Measurements from ENCODE around the gene KCNG2.

Gene KCNG2

DNA sequence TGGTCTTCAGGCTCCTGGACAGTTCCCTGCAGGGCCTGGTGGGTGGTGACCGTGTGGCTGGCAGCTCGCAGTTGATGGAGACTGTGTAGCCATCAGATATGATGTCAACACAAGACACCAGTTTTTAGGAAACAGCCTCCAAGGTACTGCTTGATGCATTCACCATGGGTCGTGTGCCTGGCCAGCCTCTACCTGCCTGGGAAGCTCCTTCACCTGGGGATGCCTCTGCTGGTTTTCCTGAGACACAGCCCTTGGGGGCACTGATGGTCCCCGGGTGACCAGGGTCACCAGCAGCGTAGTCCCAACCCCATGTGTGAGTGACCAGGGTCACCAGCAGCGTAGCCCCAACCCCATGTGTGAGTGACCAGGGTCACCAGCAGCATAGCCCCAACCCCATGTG lies 33.6 kb upstream of the KCNG2 start (continued):
- TF ChIP-seq ZNF626 (tag by site-specific recombination; IDR thresholded peaks at IDR 0.05), result no peak
- TF ChIP-seq, protein P1, sequence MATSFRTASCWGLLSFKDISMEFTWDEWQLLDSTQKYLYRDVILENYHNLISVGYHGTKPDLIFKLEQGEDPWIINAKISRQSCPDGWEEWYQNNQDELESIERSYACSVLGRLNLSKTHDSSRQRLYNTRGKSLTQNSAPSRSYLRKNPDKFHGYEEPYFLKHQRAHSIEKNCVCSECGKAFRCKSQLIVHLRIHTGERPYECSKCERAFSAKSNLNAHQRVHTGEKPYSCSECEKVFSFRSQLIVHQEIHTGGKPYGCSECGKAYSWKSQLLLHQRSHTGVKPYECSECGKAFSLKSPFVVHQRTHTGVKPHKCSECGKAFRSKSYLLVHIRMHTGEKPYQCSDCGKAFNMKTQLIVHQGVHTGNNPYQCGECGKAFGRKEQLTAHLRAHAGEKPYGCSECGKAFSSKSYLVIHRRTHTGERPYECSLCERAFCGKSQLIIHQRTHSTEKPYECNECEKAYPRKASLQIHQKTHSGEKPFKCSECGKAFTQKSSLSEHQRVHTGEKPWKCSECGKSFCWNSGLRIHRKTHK (tag by site-specific recombination; IDR thresholded peaks at IDR 0.05), result no peak
- TF ChIP-seq, protein P2, sequence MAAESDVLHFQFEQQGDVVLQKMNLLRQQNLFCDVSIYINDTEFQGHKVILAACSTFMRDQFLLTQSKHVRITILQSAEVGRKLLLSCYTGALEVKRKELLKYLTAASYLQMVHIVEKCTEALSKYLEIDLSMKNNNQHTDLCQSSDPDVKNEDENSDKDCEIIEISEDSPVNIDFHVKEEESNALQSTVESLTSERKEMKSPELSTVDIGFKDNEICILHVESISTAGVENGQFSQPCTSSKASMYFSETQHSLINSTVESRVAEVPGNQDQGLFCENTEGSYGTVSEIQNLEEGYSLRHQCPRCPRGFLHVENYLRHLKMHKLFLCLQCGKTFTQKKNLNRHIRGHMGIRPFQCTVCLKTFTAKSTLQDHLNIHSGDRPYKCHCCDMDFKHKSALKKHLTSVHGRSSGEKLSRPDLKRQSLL (tag by site-specific recombination; IDR thresholded peaks at IDR 0.05), result no peak
- TF ChIP-seq ZBTB48 (tag by site-specific recombination; IDR thresholded peaks at IDR 0.05), result no peak

DNA sequence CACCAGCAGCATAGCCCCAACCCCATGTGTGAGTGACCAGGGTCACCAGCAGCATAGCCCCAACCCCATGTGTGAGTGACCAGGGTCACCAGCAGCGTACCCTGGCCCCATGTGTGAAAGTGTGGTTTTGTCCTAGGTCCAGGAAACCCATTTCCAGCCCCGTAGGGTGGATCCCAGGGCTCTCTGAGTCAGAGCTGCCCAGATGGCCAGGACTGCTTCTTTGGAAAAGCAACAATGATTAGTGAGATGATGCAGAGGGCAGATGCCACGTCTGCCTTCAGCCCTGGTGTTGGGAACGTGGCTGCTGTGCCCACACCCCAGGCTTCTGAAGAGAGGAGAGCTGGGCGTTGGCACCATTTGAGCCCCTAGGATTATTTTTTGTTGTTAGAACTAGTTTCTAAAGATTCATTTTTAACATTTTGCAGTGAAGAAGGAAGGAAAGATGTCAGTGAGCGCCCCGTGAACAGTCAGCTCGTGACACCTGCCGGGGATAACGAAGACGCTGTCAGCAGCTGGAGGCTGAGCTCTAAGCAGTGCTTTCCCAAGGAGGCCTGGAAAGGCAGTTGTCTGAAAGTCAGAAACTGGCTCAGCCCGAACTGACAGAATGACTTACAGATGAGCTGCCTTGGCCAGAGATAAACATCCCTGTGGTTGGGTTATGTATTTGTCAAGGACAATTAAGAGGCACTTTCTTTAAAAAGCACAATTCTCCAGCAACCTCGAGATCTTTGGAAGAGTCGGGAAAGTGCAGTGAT lies 32.1 kb upstream of the KCNG2 start:
- H3K4me3 ChIP-seq (ENCODE audit: low read depth, low read length), result no peak overlapping the region
- H3K9me3 ChIP-seq (ENCODE audit: control insufficient read depth, insufficient read depth, low read depth, low read length), result no peaks in the 10 kb centered on the region; the same call in 1 of the 2 replicates
- CTCF ChIA-PET, result no interaction called here
- POLR2A ChIA-PET, result no interaction called here
- H3K4me1 ChIP-seq (ENCODE audit: control insufficient read depth, insufficient read depth, low read length), result no peaks in the 10 kb centered on the region
- no peak overlapping the region for H3K27ac ChIP-seq (ENCODE audit: extremely low read depth, low read depth, low read length)
- TF ChIP-seq, protein P3, sequence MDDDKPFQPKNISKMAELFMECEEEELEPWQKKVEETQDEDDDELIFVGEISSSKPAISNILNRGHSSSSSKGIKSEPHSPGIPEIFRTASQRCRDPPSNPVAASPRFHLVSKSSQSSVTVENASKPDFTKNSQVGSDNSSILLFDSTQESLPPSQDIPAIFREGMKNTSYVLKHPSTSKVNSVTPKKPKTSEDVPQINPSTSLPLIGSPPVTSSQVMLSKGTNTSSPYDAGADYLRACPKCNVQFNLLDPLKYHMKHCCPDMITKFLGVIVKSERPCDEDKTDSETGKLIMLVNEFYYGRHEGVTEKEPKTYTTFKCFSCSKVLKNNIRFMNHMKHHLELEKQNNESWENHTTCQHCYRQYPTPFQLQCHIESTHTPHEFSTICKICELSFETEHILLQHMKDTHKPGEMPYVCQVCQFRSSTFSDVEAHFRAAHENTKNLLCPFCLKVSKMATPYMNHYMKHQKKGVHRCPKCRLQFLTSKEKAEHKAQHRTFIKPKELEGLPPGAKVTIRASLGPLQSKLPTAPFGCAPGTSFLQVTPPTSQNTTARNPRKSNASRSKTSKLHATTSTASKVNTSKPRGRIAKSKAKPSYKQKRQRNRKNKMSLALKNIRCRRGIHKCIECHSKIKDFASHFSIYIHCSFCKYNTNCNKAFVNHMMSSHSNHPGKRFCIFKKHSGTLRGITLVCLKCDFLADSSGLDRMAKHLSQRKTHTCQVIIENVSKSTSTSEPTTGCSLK (tag by site-specific recombination; IDR thresholded peaks at IDR 0.05), result no peak
- no peak for TF ChIP-seq GLI2 (tag by site-specific recombination; IDR thresholded peaks at IDR 0.05; ENCODE audit: borderline replicate concordance, low read depth)
- no peak for TF ChIP-seq ZNF184 (tag by site-specific recombination; IDR thresholded peaks at IDR 0.05)
- no peak for TF ChIP-seq ZNF138 (tag by site-specific recombination; IDR thresholded peaks at IDR 0.05; ENCODE audit: borderline replicate concordance)
- no peak for TF ChIP-seq SP7 (tag by site-specific recombination; IDR thresholded peaks at IDR 0.05)
- no peak for TF ChIP-seq ZNF768 (tag by site-specific recombination; IDR thresholded peaks at IDR 0.05)
- TF ChIP-seq ZNF664 (tag by site-specific recombination; IDR thresholded peaks at IDR 0.05), result no peak
- TF ChIP-seq, protein P4, sequence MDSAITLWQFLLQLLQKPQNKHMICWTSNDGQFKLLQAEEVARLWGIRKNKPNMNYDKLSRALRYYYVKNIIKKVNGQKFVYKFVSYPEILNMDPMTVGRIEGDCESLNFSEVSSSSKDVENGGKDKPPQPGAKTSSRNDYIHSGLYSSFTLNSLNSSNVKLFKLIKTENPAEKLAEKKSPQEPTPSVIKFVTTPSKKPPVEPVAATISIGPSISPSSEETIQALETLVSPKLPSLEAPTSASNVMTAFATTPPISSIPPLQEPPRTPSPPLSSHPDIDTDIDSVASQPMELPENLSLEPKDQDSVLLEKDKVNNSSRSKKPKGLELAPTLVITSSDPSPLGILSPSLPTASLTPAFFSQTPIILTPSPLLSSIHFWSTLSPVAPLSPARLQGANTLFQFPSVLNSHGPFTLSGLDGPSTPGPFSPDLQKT (IDR thresholded peaks at IDR 0.05; ENCODE audit: borderline replicate concordance, low read depth, low read length), result no peak
- no peak for TF ChIP-seq ZNF521 (tag by site-specific recombination; IDR thresholded peaks at IDR 0.05)
- no peak for TF ChIP-seq ZNF221 (tag by site-specific recombination; IDR thresholded peaks at IDR 0.05; ENCODE audit: borderline replicate concordance)
- no peak for TF ChIP-seq ZNF585B (tag by site-specific recombination; IDR thresholded peaks at IDR 0.05)
- TF ChIP-seq SCRT1 (tag by site-specific recombination; IDR thresholded peaks at IDR 0.05; ENCODE audit: borderline replicate concordance), result no peak
- TF ChIP-seq, protein P5, sequence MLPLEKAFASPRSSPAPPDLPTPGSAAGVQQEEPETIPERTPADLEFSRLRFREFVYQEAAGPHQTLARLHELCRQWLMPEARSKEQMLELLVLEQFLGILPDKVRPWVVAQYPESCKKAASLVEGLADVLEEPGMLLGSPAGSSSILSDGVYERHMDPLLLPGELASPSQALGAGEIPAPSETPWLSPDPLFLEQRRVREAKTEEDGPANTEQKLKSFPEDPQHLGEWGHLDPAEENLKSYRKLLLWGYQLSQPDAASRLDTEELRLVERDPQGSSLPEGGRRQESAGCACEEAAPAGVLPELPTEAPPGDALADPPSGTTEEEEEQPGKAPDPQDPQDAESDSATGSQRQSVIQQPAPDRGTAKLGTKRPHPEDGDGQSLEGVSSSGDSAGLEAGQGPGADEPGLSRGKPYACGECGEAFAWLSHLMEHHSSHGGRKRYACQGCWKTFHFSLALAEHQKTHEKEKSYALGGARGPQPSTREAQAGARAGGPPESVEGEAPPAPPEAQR (tag by site-specific recombination; IDR thresholded peaks at IDR 0.05), result no peak
- H3K36me3 ChIP-seq (ENCODE audit: control insufficient read depth in 2 of 2, insufficient read depth in 1 of 2, low read length in 2 of 2), result no peaks in the 10 kb centered on the region
